ENCODE results near the gene ADAMTS12.
A peak's percentile ranks its signal among the peaks of the same experiment; 100 is the strongest.

Gene ADAMTS12

GRCh38 chr5:33641744-33642505, 249.9 kb downstream of the ADAMTS12 start:
- no peak for DNase-seq

- DNase-seq = no peak
These were observed 252.3 kb downstream of the ADAMTS12 start for GRCh38 chr5:33639474-33639873.

- DNase-seq = no peak
These were observed 254.8 kb downstream of the ADAMTS12 start for GRCh38 chr5:33637011-33637410.

- DNase-seq = no peak
These were observed 256.2 kb downstream of the ADAMTS12 start for GRCh38 chr5:33635582-33635981.

GRCh38 chr5:33633699-33634098, 258.1 kb downstream of the ADAMTS12 start:
- no peak for DNase-seq

GRCh38 chr5:33631786-33632185, 260.0 kb downstream of the ADAMTS12 start:
- DNase-seq = no peak

- DNase-seq = no peak
These were observed 260.7 kb downstream of the ADAMTS12 start for GRCh38 chr5:33631139-33631538.

GRCh38 chr5:33629999-33630398, 261.8 kb downstream of the ADAMTS12 start:
- DNase-seq = no peak

- no peak for DNase-seq
These were observed 263.0 kb downstream of the ADAMTS12 start for GRCh38 chr5:33628796-33629195.

- no peak for DNase-seq
These were observed 270.3 kb downstream of the ADAMTS12 start for GRCh38 chr5:33621514-33621913.

GRCh38 chr5:33614039-33614438, 277.8 kb downstream of the ADAMTS12 start:
- DNase-seq = no peak

GRCh38 chr5:33612386-33612785, 279.4 kb downstream of the ADAMTS12 start:
- no peak for DNase-seq

GRCh38 chr5:33611877-33612276, 279.9 kb downstream of the ADAMTS12 start:
- no peak for DNase-seq

GRCh38 chr5:33608344-33609041, 283.3 kb downstream of the ADAMTS12 start:
- peak; percentile 13 for DNase-seq

- no peak for DNase-seq
These were observed 287.3 kb downstream of the ADAMTS12 start for GRCh38 chr5:33604503-33604902.

GRCh38 chr5:33601881-33602280, 289.9 kb downstream of the ADAMTS12 start:
- no peak for DNase-seq

- DNase-seq = no peak
These were observed 296.5 kb downstream of the ADAMTS12 start for GRCh38 chr5:33595303-33595702.

- DNase-seq = no peak
These were observed 297.8 kb downstream of the ADAMTS12 start for GRCh38 chr5:33594006-33594405.

- DNase-seq = no peak
These were observed 299.5 kb downstream of the ADAMTS12 start for GRCh38 chr5:33592245-33592644.

- no peak for DNase-seq
These were observed 303.0 kb downstream of the ADAMTS12 start for GRCh38 chr5:33588654-33589372.

- no peak for DNase-seq
These were observed 308.5 kb downstream of the ADAMTS12 start for GRCh38 chr5:33583332-33583731.

GRCh38 chr5:33582417-33582816, 309.4 kb downstream of the ADAMTS12 start:
- DNase-seq = no peak

GRCh38 chr5:33579789-33580188, 312.0 kb downstream of the ADAMTS12 start:
- DNase-seq = no peak

GRCh38 chr5:33579152-33579551, 312.6 kb downstream of the ADAMTS12 start:
- no peak for DNase-seq

Data from NCI-H1105 treated with DMSO at 0.1 percent for 48 hours (cell line).